HPDE6-E6E7 (cell line): Measurements from ENCODE around the gene NUB1.

ENCODE experiments used
- DNase-seq: peaks from one replicate; pipeline ENCODE4 v3.0.0; 2011; ENCODE audit warnings: missing footprints; ENCODE audit errors: extremely low spot score

The NUB1 gene

GRCh38 chr7:151377406-151377805 is 35.8 kb downstream of the NUB1 start:
- DNase-seq, result no peak

- DNase-seq, result no peak
These were observed 36.4 kb downstream of the NUB1 start for GRCh38 chr7:151378011-151378410.

- DNase-seq, result no peak
These were observed 37.0 kb downstream of the NUB1 start for GRCh38 chr7:151378496-151379192.

- no peak for DNase-seq
These were observed 37.5 kb downstream of the NUB1 start for GRCh38 chr7:151379193-151379520.

GRCh38 chr7:151379534-151380198 is 38.1 kb downstream of the NUB1 start:
- DNase-seq, result no peak

GRCh38 chr7:151380199-151381097 is 38.8 kb downstream of the NUB1 start:
- DNase-seq, result no peak

- no peak for DNase-seq
These were observed 39.4 kb downstream of the NUB1 start for GRCh38 chr7:151381098-151381347.

GRCh38 chr7:151381348-151382078 is 39.9 kb downstream of the NUB1 start:
- no peak for DNase-seq

GRCh38 chr7:151382079-151382885 is 40.7 kb downstream of the NUB1 start:
- no peak for DNase-seq

- DNase-seq, result no peak
These were observed 42.2 kb downstream of the NUB1 start for GRCh38 chr7:151383638-151384351.

- DNase-seq, result no peak
These were observed 42.7 kb downstream of the NUB1 start for GRCh38 chr7:151384352-151384697.

GRCh38 chr7:151384776-151385625 is 43.4 kb downstream of the NUB1 start:
- DNase-seq, result no peak

GRCh38 chr7:151385626-151386300 is 44.2 kb downstream of the NUB1 start:
- no peak for DNase-seq

GRCh38 chr7:151386301-151387160 is 44.9 kb downstream of the NUB1 start:
- no peak for DNase-seq

GRCh38 chr7:151387161-151388006 is 45.8 kb downstream of the NUB1 start:
- no peak for DNase-seq

- DNase-seq, result no peak
These were observed 46.3 kb downstream of the NUB1 start for GRCh38 chr7:151388007-151388297.

- DNase-seq, result no peak
These were observed 46.8 kb downstream of the NUB1 start for GRCh38 chr7:151388430-151388829.
